GM23248 (cell line): Measurements from ENCODE around the gene ARHGEF3.

Experiments used
- EZH2 ChIP-seq: fragments of 200-600 bp; sonication (generic); IDR thresholded peaks from 2 replicates; pipeline ENCODE4 v1.6.1; 2018; ENCODE audit warnings: antibody characterized with exemption, mild to moderate bottlenecking; ENCODE audit not compliant: insufficient read depth, poor library complexity, severe bottlenecking
- EZH2phosphoT487 ChIP-seq: fragments of 200-600 bp; sonication (generic); IDR thresholded peaks from 2 replicates; pipeline ENCODE4 v1.6.1; 2018; ENCODE audit warnings: antibody characterized with exemption, moderate library complexity, mild to moderate bottlenecking, low read depth; ENCODE audit not compliant: insufficient read depth

DNA sequence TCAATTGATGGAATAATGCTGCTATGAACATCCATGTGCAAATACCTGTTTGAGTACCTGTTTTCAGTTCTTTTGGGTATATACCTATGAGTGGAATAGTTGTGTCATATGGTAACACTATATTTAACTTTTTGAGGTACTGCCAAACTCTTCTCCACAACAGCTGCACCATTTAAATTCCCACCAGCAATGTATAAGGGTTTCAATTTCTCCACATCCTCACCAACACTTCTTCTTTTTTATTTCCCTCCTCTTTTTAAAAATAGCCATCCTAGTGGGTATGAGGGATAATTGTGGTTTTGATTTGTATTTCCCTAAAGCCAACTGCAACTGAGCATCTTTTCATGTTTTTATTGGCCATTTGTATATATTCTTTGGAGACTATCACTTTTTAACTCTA lies 31.3 kb upstream of the ARHGEF3 start:
- TF ChIP-seq EZH2phosphoT487 (no peak), EZH2 (no peak)
